Duodenal mucosa (tissue), 2 donors: Measurements from ENCODE around the gene CHMP5.

ENCODE experiments used
- H3K27ac ChIP-seq: one replicate; pipeline ENCODE4 v1.7.0; 2013; ENCODE audit warnings: low read depth, low read length
- H3K27me3 ChIP-seq, 2 donors: one replicate each; pipeline ENCODE4 v1.7.0; 2013; ENCODE audit warnings: low read length in 2 of 2, control low read depth in 1 of 2; ENCODE audit not compliant: insufficient read depth in 2 of 2, control insufficient read depth in 1 of 2
- H3K36me3 ChIP-seq, 2 donors: one replicate each; pipeline ENCODE4 v1.7.0; 2013; ENCODE audit warnings: low read length in 2 of 2, control low read depth in 1 of 2; ENCODE audit not compliant: insufficient read depth in 2 of 2, control insufficient read depth in 1 of 2
- H3K4me1 ChIP-seq, 2 donors: one replicate each; pipeline ENCODE4 v1.7.0; 2013; ENCODE audit warnings: low read length in 2 of 2, control low read depth in 1 of 2; ENCODE audit not compliant: insufficient read depth in 2 of 2, control insufficient read depth in 1 of 2
- H3K4me3 ChIP-seq, 2 donors: one replicate each; pipeline ENCODE4 v1.7.0; 2013; ENCODE audit warnings: low read length in 2 of 2, low read depth in 1 of 2
- H3K9ac ChIP-seq, 2 donors: one replicate each; pipeline ENCODE4 v1.7.0; 2013; ENCODE audit warnings: low read length in 2 of 2, low read depth in 1 of 2
- H3K9me3 ChIP-seq, 2 donors: one replicate each; pipeline ENCODE4 v1.7.0; 2013; ENCODE audit warnings: low read length in 2 of 2, control low read depth in 1 of 2; ENCODE audit not compliant: control insufficient read depth in 1 of 2

CHMP5 gene

DNA sequence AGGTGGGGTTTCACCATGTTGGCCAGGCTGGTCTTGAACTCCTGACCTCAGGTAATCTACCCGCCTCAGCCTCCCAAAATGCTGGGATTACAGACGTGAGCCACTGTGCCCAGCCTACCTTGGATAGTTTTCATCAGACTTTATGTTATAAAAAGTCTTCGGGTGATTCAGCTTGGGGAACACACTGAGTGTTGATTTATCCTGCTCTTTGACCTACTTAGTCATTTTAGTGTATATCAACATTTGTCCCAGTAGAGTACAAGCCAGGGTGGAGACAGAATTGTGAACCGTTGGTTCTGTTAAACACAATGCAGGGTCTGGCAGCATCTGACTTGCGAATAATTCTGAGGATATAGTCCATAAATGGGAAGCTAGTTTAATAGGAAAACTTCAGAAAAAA, 65.1 kb downstream of the CHMP5 start:
- no peak overlapping the region for H3K9ac ChIP-seq
- no peak overlapping the region for H3K4me3 ChIP-seq
- no peak overlapping the region for H3K27ac ChIP-seq
- no peaks in the 10 kb centered on the region for H3K9me3 ChIP-seq
- peaks cover 21 to 54% of the 10 kb centered on the region in 2 donors for H3K36me3 ChIP-seq
- no peaks in the 10 kb centered on the region for H3K27me3 ChIP-seq
- H3K4me1 ChIP-seq: peaks cover 14 to 21% of the 10 kb centered on the region in 2 donors

DNA sequence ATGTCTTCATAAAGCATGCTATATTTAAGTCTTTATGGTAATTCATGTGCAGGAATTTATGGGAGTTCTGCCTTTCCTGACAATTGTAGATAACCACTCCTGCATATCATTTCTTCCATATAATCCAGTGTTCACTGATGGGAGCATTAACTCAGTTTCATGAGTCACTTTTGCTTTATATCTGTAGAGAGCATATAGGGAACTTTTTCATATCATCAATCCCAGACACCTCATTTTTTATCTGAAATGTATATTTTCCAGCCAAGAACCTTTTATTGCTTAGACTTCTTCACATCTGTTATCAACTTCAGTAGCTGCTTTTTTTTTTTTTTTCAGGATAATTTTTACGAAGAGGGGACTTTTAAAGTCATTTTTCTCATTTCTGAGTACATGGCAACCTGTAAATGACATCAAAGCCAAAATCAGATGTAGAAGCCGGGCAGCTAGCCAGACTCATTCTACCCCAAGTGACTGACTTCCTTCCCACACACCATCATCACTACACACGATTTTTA, 66.6 kb downstream of the CHMP5 start:
- no peak overlapping the region for H3K4me3 ChIP-seq
- peaks cover 21 to 52% of the 10 kb centered on the region in 2 donors for H3K36me3 ChIP-seq
- no peaks in the 10 kb centered on the region for H3K27me3 ChIP-seq
- H3K9me3 ChIP-seq: no peaks in the 10 kb centered on the region
- peaks cover 14 to 21% of the 10 kb centered on the region in 2 donors for H3K4me1 ChIP-seq
- H3K27ac ChIP-seq: no peak overlapping the region
- no peak overlapping the region for H3K9ac ChIP-seq
